Kidney epithelial cell (primary cell): ENCODE measurements around the gene LBX1. TPM values are rescaled to one million over a fixed set of nuclear protein-coding genes. Genes with fewer than 3 reads are reported as not detected.

Experiments
- DNase-seq: peaks from one replicate; pipeline ENCODE4 v3.0.0-alpha.2; 2010; ENCODE audit warnings: low read depth
- H3K27me3 ChIP-seq: 2 replicates; pipeline ENCODE4 v1.6.0; 2011; ENCODE audit warnings: low read length; ENCODE audit not compliant: control insufficient read depth, insufficient read depth
- H3K36me3 ChIP-seq: 2 replicates; pipeline ENCODE4 v1.5.1; 2011; ENCODE audit warnings: low read length; ENCODE audit not compliant: control insufficient read depth, insufficient read depth
- H3K4me3 ChIP-seq: 2 replicates; pipeline ENCODE4 v1.5.1; 2011; ENCODE audit warnings: low read depth, mild to moderate bottlenecking, control low read depth, low read length
- total RNA-seq: library from RNA; depleted of rRNA; stranded (reverse); fragments of >200 nt; gene quantifications from 2 replicates; pipeline ENCODE4 v1.2.3, GENCODE V29; 2015
- TF ChIP-seq, protein P1 (sequence below): IDR thresholded peaks from 2 replicates; pipeline ENCODE4 v1.5.1; 2011; ENCODE audit warnings: mild to moderate bottlenecking, moderate library complexity, low read length, control low read depth, inconsistent platforms; ENCODE audit not compliant: insufficient read depth, poor library complexity, severe bottlenecking

The LBX1 gene, protein sequence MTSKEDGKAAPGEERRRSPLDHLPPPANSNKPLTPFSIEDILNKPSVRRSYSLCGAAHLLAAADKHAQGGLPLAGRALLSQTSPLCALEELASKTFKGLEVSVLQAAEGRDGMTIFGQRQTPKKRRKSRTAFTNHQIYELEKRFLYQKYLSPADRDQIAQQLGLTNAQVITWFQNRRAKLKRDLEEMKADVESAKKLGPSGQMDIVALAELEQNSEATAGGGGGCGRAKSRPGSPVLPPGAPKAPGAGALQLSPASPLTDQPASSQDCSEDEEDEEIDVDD
- total RNA-seq, result not detected in 2 replicates

- DNase-seq, result no peak
- no peaks in the 10 kb centered on the region for H3K36me3 ChIP-seq
- H3K4me3 ChIP-seq, result no peak within 1 kb of the TSS
- peaks cover 98% of the 10 kb centered on the region for H3K27me3 ChIP-seq
- TF ChIP-seq, protein P1, sequence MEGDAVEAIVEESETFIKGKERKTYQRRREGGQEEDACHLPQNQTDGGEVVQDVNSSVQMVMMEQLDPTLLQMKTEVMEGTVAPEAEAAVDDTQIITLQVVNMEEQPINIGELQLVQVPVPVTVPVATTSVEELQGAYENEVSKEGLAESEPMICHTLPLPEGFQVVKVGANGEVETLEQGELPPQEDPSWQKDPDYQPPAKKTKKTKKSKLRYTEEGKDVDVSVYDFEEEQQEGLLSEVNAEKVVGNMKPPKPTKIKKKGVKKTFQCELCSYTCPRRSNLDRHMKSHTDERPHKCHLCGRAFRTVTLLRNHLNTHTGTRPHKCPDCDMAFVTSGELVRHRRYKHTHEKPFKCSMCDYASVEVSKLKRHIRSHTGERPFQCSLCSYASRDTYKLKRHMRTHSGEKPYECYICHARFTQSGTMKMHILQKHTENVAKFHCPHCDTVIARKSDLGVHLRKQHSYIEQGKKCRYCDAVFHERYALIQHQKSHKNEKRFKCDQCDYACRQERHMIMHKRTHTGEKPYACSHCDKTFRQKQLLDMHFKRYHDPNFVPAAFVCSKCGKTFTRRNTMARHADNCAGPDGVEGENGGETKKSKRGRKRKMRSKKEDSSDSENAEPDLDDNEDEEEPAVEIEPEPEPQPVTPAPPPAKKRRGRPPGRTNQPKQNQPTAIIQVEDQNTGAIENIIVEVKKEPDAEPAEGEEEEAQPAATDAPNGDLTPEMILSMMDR, result no peak
Measured at GRCh38 chr10:101229266-101230182, at the start of gene LBX1. LBX1 (minus strand) TSS chr10:101229463; CDS start chr10:101228815, 648 bp downstream.

DNA sequence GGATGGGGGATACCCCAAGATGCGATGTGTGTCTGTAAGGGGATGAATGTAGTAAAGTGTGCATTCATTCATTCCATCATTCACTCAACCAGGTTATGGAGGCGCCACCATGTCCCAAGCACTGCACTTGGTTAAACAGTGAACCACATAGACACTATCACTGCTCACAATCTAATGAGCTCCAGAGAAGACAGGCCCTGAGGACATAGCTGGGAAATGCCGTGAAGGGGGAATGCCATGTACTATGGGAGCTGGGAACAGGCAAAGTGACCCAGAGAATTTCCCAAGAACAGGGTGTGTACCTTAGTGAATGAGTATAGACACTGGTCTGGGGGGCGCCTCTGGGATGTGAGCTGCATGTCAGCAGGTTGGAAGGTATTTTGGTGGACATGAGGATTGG is 44.5 kb upstream of the LBX1 start:
- no peak overlapping the region for H3K4me3 ChIP-seq
- DNase-seq, result no peak
- H3K27me3 ChIP-seq, result peaks cover 12% of the 10 kb centered on the region
- TF ChIP-seq, protein P1, result no peak
- no peaks in the 10 kb centered on the region for H3K36me3 ChIP-seq

DNA sequence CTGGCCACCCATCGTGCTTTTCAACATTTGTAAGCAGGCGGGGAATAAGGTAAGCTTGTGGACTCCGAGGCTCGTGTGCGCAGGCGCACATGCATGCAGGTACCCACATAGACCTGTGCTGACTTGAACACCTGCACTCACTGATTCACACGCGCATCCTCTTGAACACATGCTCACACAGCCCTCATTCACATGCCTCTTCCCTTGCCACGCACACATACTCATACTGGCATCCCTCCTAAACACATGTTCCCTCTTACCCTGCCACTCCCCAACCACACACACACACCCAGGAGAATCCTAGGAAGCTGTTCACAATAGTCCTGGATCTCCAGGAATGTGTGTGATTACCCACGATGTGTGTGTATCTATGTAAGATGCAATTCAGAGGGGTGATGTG is 44.1 kb upstream of the LBX1 start:
- H3K4me3 ChIP-seq, result no peak overlapping the region
- TF ChIP-seq, protein P1, result no peak
- H3K27me3 ChIP-seq, result peaks cover 12% of the 10 kb centered on the region
- DNase-seq, result no peak
- H3K36me3 ChIP-seq, result no peaks in the 10 kb centered on the region

GRCh38 chr10:101272229-101272868 is 43.1 kb upstream of the LBX1 start:
- H3K4me3 ChIP-seq, result no peak overlapping the region
- no peaks in the 10 kb centered on the region for H3K36me3 ChIP-seq
- H3K27me3 ChIP-seq, result peaks cover 12% of the 10 kb centered on the region
- no peak for DNase-seq
- TF ChIP-seq, protein P1, result peak; percentile 74

DNA sequence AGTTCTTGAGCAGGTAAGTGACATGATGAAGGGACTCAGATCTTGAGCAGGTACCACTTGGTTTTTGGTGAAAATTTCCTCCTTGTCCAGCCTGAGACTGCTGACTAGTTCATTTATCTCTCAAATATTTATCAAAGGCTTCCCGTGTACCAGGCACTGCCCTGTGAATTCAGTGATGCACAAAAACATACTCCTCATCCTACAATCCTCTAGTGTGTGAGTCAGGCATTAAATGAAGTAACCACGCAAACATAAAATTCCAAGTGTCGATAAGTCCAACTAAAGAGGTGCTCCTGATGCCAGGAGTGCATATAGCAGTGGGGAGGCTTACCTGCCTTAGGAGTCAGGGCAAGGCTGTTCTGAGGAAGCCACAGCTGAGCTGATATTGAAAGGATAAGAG is 41.5 kb upstream of the LBX1 start:
- peaks cover 9% of the 10 kb centered on the region for H3K27me3 ChIP-seq
- no peaks in the 10 kb centered on the region for H3K36me3 ChIP-seq
- no peak for DNase-seq
- TF ChIP-seq, protein P1, result no peak
- no peak overlapping the region for H3K4me3 ChIP-seq
